ENCODE results near the gene CYP4F12.
"Not testable (repeated sequence)": the region's sequence is repeated elsewhere in the genome, so short reads cannot be mapped to it uniquely, and the experiment has no call there.

DNA sequence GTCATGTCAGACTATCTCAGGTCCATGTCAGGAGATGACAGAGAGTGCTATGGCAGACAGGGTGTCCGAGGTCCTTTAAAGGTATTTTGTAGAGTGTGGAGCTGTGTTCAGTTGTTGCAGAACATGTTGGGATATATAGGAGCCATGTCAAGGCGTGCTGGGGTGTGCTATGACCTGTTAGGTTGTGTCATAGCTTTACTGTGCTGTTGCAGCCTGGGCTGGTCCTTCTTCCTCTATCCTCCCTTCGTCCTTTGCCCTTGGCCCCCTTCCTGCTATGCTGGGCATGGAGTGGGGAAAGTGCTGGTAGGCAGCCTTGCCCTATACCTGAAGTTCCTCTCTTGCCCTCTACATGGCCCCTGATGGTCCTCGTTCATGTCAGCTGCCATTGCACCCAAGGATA lies 7.0 kb downstream of the CYP4F12 start:
- not testable (repeated sequence) for TF ChIP-seq POLR2AphosphoS5 (IDR thresholded peaks at IDR 0.05; ENCODE audit: borderline replicate concordance, low read depth, low read length); EZH2 (IDR thresholded peaks at IDR 0.05)

All from SK-N-MC (cell line).